ENCODE data around the gene PPFIBP2.

GRCh38 chr11:7522546-7522945 lies 8.7 kb downstream of the PPFIBP2 start:
- TF ChIP-seq CTCF (IDR thresholded peaks at IDR 0.05 in 8 of 11, conservative IDR thresholded peaks at IDR 0.05 in 3 of 11): no peak
- TF ChIP-seq POLR2AphosphoS5 (IDR thresholded peaks at IDR 0.05): no peak
